LoVo (cell line): ENCODE results near the gene TTC7B.

Experiments
- DNase-seq: peaks from one replicate; pipeline ENCODE4 v3.0.0-alpha.2; 2016; ENCODE audit warnings: low spot score

Gene TTC7B

DNA sequence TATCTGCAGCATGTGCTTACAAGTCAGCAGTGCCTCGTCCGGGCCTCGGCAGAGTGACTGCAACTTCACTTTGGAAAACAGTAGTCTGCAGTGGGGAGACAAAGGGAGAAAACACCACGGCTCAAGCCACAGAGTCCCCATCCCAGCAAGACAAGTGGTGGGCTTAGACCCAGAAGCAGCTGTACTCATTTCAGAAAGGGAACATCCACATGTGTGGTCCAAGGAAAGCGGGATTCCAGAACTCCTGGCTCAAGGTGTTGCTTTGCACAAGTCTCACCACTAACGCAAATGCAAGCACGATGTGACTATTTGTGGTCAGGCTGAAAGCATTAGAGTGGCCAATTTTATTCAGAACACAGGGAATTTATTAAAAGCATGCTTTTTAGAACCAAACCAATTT, 198.3 kb downstream of the TTC7B start:
- DNase-seq: no peak

GRCh38 chr14:90616881-90617280, 199.3 kb downstream of the TTC7B start:
- no peak for DNase-seq

DNA sequence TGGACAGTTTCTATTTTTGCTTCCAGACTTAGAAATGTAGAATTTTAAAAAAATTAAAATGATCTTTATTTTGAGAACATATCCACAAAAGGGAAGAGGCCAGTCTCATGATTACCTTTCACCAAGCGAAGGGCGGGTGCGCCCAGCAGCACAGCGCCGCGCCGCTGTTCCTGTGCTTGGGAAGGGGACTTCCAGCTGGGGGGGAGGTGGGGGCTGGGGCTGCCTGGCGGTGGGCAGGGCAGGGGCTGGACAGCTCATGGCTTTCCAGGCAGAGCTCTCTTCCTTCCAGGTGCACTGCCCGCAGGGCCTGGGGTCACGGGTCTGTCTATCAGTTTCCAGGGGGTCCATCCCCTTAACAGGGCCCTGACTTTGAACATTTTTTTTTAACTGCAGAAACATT, 199.9 kb downstream of the TTC7B start:
- no peak for DNase-seq

- DNase-seq: no peak
Measured at GRCh38 chr14:90615517-90616060, 200.6 kb downstream of the TTC7B start.

DNA sequence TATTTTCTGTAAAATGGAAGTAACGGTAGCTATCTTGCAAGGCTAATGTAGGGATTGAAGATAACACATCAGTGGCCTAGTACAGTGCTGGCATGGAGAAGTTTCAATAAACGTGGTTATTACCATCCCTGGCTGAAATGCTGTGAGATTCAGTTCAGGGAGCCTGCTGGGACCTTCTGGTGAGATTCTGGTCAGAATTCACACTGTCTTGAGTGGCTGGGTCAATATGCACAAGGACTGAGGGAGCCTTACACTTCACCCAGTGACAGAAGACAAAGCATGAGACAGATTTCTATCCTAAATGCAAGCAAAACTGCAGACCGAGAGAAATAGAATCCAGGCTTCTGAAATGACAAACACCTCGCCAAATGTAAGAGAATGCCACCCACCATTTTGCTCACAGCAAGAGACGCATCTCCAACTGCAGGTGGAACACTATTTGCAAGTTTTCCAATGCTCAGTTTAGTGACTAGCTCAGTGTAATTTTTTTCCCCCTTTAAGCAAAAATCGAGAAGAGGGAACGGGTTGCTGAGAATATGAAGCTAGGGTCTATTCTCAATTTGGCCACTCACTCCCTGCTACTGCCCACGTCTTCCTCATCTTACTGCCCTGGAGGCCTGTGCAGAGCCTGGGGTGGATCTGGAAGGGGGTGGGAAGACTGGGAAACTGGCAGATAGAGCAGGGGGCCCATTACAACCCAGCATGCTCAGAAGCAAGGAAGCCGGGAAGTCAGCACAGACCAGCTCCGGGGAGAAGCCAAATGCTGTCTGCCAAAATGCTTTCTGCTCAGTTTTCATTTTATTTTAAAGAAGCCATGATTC, 201.3 kb downstream of the TTC7B start:
- no peak for DNase-seq

- DNase-seq: no peak
Measured at GRCh38 chr14:90613997-90614396, 202.2 kb downstream of the TTC7B start.

GRCh38 chr14:90613453-90613852, 202.8 kb downstream of the TTC7B start:
- DNase-seq: no peak

DNA sequence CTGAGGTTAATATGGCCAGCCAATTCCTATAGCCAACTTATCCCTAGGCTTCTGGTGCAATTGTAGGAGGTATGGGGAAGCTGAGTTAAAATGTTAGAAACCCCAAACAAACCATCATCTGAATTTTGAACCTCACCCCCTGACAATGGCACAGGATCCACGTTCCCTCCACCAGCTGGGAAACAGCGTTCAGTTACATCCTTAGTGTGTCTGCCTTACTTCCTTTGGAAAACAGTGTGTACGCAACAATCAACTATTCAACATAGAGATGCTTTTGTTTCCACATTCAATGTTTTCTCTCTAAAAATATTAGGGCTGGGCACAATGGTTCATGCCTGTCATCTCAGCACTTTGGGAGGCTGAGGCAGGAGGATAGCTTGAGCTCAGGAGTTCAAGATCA, 203.4 kb downstream of the TTC7B start:
- DNase-seq: no peak

DNA sequence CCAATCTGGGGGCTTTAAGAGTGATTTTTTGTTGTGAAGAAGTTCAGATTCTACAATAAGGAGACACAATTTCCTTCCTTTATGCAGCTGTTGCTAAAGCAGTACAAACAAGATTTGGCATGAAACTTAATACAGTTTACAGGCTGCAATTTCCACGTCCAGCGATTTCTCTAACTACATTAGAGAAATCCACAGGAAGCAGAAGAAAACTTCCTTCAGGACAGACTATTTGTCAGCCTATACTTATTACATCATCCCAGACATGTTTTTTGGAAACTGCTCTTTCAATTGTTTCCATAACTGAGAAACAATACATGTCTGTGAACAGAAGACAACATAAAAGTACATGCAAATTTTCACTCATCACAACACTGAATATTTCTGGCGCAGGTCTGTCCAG, 204.3 kb downstream of the TTC7B start:
- DNase-seq: no peak

GRCh38 chr14:90611501-90611900, 204.7 kb downstream of the TTC7B start:
- no peak for DNase-seq

GRCh38 chr14:90610346-90611040, 205.7 kb downstream of the TTC7B start:
- DNase-seq: no peak

DNA sequence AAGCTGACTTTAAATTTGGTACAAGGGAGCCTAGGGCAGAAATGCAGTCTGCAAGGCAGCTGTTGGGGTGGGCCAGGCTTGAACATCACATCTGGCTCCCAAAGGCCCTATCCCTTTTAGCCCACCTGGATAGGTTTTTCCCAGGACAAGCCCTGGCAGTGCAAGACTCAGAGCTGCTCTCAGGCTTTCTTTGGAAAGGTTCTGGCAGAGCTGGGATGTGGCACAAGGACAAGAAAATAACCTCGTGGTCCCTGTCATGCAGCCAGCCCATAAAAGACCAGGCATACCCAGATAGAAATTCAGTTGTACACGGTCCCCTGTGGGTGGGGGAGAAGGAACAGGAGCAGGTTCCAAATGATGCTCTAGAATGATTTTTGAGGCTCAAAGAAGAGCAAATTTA, 206.9 kb downstream of the TTC7B start:
- DNase-seq: no peak

DNA sequence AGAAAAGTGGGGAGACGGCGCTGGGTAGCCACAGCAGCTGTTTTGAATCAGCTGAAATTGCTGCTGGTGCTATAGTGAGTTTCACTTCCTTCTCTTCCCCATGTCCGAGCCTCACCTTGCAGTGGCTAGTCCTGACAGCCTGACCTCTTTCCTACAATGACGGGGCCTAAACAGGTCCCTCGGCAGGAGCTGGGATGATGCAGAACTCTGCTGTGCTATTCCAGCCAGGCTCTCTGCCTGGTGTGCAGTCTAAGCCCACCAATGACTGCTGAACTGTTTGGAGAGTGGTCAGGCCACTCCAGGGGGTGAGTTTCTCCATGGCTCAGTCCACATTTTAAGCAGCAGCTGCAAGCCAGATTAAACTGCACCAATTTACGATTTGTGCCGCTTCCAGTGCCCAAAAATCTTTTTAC, 207.3 kb downstream of the TTC7B start:
- no peak for DNase-seq

DNA sequence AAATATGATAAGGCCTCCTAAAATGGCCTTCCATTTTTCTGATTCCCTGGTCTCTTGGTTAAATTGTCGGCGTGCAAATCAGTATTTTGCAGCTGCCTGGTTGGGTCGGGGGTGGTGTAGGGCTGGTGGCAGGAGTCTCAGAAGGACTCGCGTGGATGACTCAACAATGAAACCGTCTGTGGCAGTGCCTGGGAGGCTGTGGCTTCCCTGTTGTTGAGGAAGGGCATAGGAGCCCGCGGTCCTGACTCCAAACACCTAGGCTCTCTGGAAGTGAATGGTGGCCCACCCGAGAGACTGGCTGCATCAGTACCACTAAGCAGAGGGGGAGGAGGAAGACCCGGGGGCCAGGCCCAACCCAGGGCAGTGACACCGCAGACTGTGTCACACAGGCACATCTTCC, 207.9 kb downstream of the TTC7B start:
- no peak for DNase-seq

DNA sequence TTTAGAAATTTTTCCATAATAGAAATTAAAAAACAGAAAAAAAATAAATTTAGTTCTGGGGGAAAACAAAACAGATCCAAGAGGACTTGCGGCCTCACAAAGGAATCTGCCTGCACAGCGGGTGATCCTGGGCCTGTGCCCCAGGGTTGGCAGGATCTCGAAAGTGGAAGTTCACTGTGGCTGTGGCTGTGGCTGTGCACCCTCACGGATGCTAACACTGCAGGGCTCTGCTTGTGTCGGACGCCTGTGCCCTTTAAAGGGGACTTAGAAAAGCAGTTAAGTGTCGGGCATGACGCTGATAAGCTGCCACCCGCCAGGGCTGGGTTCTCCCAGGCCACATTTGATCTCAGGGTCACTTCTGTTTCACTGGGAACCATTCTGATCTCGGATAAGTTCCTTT, 209.1 kb downstream of the TTC7B start:
- DNase-seq: no peak

GRCh38 chr14:90606434-90606833, 209.8 kb downstream of the TTC7B start:
- no peak for DNase-seq

DNA sequence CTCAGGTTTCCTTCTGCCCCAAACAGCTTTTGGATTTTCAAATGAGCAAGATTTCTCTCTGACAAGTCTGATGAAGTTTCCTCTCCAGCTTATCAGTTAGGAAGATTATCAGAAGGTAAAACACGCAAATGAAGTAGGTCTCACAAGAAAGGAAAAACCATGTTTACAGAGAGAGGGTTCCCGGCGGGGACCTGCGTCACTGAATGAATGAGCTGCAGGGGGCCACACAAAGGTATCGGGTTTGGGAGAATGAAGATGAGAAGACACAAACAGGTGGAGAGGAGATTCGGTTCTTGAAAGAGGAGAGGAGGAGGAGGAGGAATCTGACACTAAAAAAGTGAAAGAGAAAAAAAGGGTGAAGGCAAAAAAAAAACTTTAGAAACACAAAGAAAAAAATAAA, 210.8 kb downstream of the TTC7B start:
- no peak for DNase-seq

DNA sequence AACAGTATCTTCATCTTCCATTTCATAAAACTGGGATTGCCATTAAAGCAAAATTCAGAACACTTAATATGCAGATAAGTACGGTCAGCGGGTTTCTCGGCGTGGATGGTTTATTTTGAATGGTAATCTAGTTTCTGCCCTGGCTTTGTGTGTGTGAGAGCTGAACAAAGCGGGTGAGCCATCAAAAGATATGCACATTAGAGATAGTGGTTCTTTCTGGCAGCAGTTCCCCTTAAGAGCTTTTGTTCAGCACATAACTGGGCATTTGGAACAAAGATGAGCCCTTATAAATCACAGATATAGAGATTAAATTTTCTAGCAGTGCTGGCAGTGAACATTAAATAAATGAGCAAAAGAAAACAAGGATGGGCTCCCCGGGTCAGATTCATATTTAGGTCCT, 211.9 kb downstream of the TTC7B start:
- DNase-seq: no peak

DNA sequence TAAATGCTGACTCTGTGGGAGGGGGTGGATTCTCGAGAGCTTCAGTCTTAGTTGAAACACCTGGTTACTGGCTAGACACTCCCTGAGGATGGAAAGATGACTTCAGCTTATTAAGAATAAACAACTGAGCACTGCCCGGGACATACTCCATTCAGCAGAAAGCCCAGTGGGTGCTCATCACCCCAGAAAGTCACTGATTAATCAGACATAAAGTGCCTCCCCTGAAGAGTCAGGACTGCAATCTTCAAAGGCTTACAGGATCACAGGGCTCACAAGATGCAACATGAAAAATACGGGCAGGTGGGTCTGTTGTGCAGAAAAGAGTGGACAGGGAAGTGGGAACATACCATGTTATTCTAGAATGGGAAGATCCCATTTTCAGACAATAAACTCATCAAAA, 212.4 kb downstream of the TTC7B start:
- DNase-seq: no peak

- no peak for DNase-seq
Measured at GRCh38 chr14:90603336-90603735, 212.9 kb downstream of the TTC7B start.

- no peak for DNase-seq
Measured at GRCh38 chr14:90602088-90602687, 214.0 kb downstream of the TTC7B start.

GRCh38 chr14:90601563-90601962, 214.7 kb downstream of the TTC7B start:
- no peak for DNase-seq

DNA sequence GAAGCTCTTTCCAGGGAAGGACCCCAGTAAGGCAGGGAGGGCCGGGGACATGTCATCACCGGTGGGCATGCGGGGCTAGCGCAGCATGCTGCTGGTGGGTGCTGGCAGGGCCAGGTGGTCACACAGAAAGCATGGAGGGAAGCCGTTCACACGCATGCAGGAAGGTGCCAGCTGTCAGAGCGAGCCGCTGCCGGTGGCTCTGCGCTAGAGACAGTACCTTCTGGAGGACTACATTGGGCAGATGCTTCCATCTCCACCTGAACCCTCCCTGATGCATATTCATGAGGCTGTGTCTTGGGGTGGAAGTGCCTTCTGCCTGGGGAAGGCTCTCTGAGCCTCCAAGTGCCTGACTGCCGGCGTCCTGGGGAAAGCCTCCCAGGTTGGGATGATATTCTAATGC, 215.6 kb downstream of the TTC7B start:
- no peak for DNase-seq
